ENCODE results near the gene FBN3. TPM values are rescaled to one million over a fixed set of nuclear protein-coding genes. Genes with fewer than 3 reads are reported as not detected.
"Not testable (repeated sequence)": the region's sequence is repeated elsewhere in the genome, so short reads cannot be mapped to it uniquely, and the experiment has no call there.

FBN3 gene
- total RNA-seq, 4 donors from 2014 or later: 0.02 TPM; not detected in 3

- peaks cover 17% of the 10 kb centered on the region for H3K27me3 ChIP-seq
- H3K4me1 ChIP-seq: no peaks in the 10 kb centered on the region
- H3K9me3 ChIP-seq: no peaks in the 10 kb centered on the region
- H3K36me3 ChIP-seq: no peaks in the 10 kb centered on the region
- H3K27ac ChIP-seq: no peak overlapping the region
- 33% methylated on average over 2 of the region's 12 CpGs; no CpG with 5 or more reads in 1 of the 2 donors for WGBS, 2 donors (ENCODE audit: low coverage in 1 of 2)
- ATAC-seq: no peak
- TF ChIP-seq EP300 (IDR thresholded peaks at IDR 0.05) (no peak), POLR2AphosphoS5 (IDR thresholded peaks at IDR 0.05) (no peak), CTCF (IDR thresholded peaks at IDR 0.05) (no peak), POLR2A (IDR thresholded peaks at IDR 0.05) (no peak)
- no peak overlapping the region for H3K4me3 ChIP-seq
These were observed 39.9 kb downstream of the FBN3 start for GRCh38 chr19:8109455-8109854.

- Histone ChIP-seq H3K4me1 (no peaks in the 10 kb centered on the region), H3K27me3 (peaks cover 17% of the 10 kb centered on the region), H3K36me3 (no peaks in the 10 kb centered on the region), H3K4me3 (no peak overlapping the region), H3K27ac (no peak overlapping the region), H3K9me3 (no peaks in the 10 kb centered on the region)
- no peak for TF ChIP-seq POLR2AphosphoS5 (IDR thresholded peaks at IDR 0.05)
- TF ChIP-seq POLR2A (IDR thresholded peaks at IDR 0.05): no peak
- TF ChIP-seq EP300 (IDR thresholded peaks at IDR 0.05): no peak
- TF ChIP-seq CTCF (IDR thresholded peaks at IDR 0.05): no peak
- ATAC-seq: no peak
- WGBS, 2 donors (ENCODE audit: low coverage in 1 of 2): 66 to 83% methylated on average over 3 to 8 of the region's 19 CpGs
These were observed 40.6 kb downstream of the FBN3 start for GRCh38 chr19:8108560-8109445.

GRCh38 chr19:8107301-8107903, 42.0 kb downstream of the FBN3 start:
- no peak for TF ChIP-seq POLR2A (IDR thresholded peaks at IDR 0.05)
- no peak for TF ChIP-seq EP300 (IDR thresholded peaks at IDR 0.05)
- no peak for TF ChIP-seq POLR2AphosphoS5 (IDR thresholded peaks at IDR 0.05)
- TF ChIP-seq CTCF (IDR thresholded peaks at IDR 0.05): no peak
- Histone ChIP-seq H3K27ac (no peak overlapping the region), H3K27me3 (peaks cover 24% of the 10 kb centered on the region), H3K36me3 (no peaks in the 10 kb centered on the region), H3K9me3 (no peaks in the 10 kb centered on the region), H3K4me1 (no peaks in the 10 kb centered on the region), H3K4me3 (no peak overlapping the region)
- WGBS, 2 donors (ENCODE audit: low coverage in 1 of 2): 83 to 86% methylated on average over 2 of the region's 2 CpGs
- no peak for ATAC-seq

GRCh38 chr19:8105471-8105870, 43.9 kb downstream of the FBN3 start:
- H3K4me1 ChIP-seq: no peaks in the 10 kb centered on the region
- no peaks in the 10 kb centered on the region for H3K9me3 ChIP-seq
- ATAC-seq: no peak

GRCh38 chr19:8101910-8102309, 47.5 kb downstream of the FBN3 start:
- H3K4me1 ChIP-seq, H3K9me3 ChIP-seq, ATAC-seq, H3K4me3 ChIP-seq, H3K36me3 ChIP-seq, H3K27ac ChIP-seq: not testable (repeated sequence)
- H3K27me3 ChIP-seq: peaks cover 13% of the 10 kb centered on the region
- WGBS, 2 donors (ENCODE audit: low coverage in 1 of 2): 81 to 87% methylated on average over 5 to 12 of the region's 12 CpGs

More at GRCh38 chr19:8105471-8105870, 43.9 kb downstream of the FBN3 start:
- peaks cover 23% of the 10 kb centered on the region for H3K27me3 ChIP-seq
- no peaks in the 10 kb centered on the region for H3K36me3 ChIP-seq
- H3K27ac ChIP-seq: no peak overlapping the region
- TF ChIP-seq POLR2A (IDR thresholded peaks at IDR 0.05) (no peak), EP300 (IDR thresholded peaks at IDR 0.05) (no peak)
- no peak overlapping the region for H3K4me3 ChIP-seq
- WGBS, 2 donors (ENCODE audit: low coverage in 1 of 2): 44 to 80% methylated on average over 2 of the region's 2 CpGs

Data from gastroesophageal sphincter (tissue), 4 donors.